ENCODE measurements around the gene SLC23A2.

The SLC23A2 gene

GRCh38 chr20:4836473-4836872 is 164.8 kb downstream of the SLC23A2 start:
- no peak for DNase-seq

GRCh38 chr20:4835244-4836177 is 165.8 kb downstream of the SLC23A2 start:
- DNase-seq: no peak

- DNase-seq: no peak
Observed at GRCh38 chr20:4833074-4833728, 168.1 kb downstream of the SLC23A2 start.

- no peak for DNase-seq
Observed at GRCh38 chr20:4832469-4832868, 168.8 kb downstream of the SLC23A2 start.

- DNase-seq: no peak
Observed at GRCh38 chr20:4830696-4831095, 170.6 kb downstream of the SLC23A2 start.

- no peak for DNase-seq
Observed at GRCh38 chr20:4830259-4830658, 171.1 kb downstream of the SLC23A2 start.

- peak; percentile 69 for DNase-seq
Observed at GRCh38 chr20:4829514-4830215, 171.6 kb downstream of the SLC23A2 start.

GRCh38 chr20:4828830-4829513 is 172.3 kb downstream of the SLC23A2 start:
- peak; percentile 72 for DNase-seq

- DNase-seq: no peak
Observed at GRCh38 chr20:4821590-4821989, 179.7 kb downstream of the SLC23A2 start.

GRCh38 chr20:4820806-4821518 is 180.3 kb downstream of the SLC23A2 start:
- no peak for DNase-seq

- DNase-seq: no peak
Observed at GRCh38 chr20:4819901-4820300, 181.4 kb downstream of the SLC23A2 start.

- peak; percentile 9 for DNase-seq
Observed at GRCh38 chr20:4817230-4817671, 184.1 kb downstream of the SLC23A2 start.

- no peak for DNase-seq
Observed at GRCh38 chr20:4815628-4816027, 185.7 kb downstream of the SLC23A2 start.

- no peak for DNase-seq
Observed at GRCh38 chr20:4814696-4815252, 186.5 kb downstream of the SLC23A2 start.

- no peak for DNase-seq
Observed at GRCh38 chr20:4813863-4814695, 187.2 kb downstream of the SLC23A2 start.

GRCh38 chr20:4813076-4813862 is 188.0 kb downstream of the SLC23A2 start:
- DNase-seq: no peak

GRCh38 chr20:4812641-4813075 is 188.7 kb downstream of the SLC23A2 start:
- no peak for DNase-seq

GRCh38 chr20:4812216-4812615 is 189.1 kb downstream of the SLC23A2 start:
- no peak for DNase-seq

- DNase-seq: no peak
Observed at GRCh38 chr20:4811661-4812181, 189.6 kb downstream of the SLC23A2 start.

- DNase-seq: no peak
Observed at GRCh38 chr20:4811257-4811656, 190.1 kb downstream of the SLC23A2 start.

Measured in NCI-H82 (cell line).